Fibroblast of pulmonary artery (primary cell): Measurements from ENCODE around the gene TRIO.
A peak's percentile ranks its signal among the peaks of the same experiment; 100 is the strongest.

Source experiments
- DNase-seq: peaks from one replicate; pipeline ENCODE4 v3.0.0-alpha.2; 2010; ENCODE audit warnings: low read depth
- H3K4me3 ChIP-seq: replicated peaks from 2 replicates; pipeline ENCODE4 v1.5.1; 2011; ENCODE audit warnings: low read depth, mild to moderate bottlenecking, control low read depth, low read length, moderate library complexity
- TF ChIP-seq, protein P1 (sequence below): IDR thresholded peaks from 2 replicates; pipeline ENCODE4 v1.5.1; 2011; ENCODE audit warnings: mild to moderate bottlenecking, control low read depth, low read length, inconsistent platforms; ENCODE audit errors: missing control alignments

TRIO gene

DNA sequence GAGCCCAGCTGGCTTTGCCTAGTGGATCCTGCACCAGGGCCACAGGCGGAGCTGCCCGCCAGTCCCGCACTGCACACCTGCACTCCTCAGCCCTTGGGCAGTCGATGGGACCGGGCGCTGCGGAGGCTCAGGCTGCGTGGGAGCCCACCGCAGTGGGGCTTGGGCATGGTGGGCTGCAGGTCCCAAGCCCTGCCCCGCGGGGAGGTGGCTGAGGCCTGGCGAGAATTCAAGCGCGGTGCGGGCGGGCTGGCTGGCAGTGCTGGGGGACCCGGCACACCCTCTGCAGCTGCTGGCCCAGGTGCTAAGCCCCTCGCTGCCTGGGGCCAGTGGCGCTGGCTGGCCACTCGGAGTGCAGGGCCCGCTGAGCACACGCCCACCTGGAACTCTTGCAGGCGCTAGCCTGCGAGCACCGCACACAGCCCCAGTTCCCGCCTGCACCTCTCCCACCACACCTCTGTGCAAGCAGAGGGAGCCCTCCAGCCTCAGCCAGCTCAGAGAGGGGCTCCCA is 312.7 kb downstream of the TRIO start:
- H3K4me3 ChIP-seq = no peak overlapping the region
- DNase-seq = no peak
- TF ChIP-seq, protein P1, sequence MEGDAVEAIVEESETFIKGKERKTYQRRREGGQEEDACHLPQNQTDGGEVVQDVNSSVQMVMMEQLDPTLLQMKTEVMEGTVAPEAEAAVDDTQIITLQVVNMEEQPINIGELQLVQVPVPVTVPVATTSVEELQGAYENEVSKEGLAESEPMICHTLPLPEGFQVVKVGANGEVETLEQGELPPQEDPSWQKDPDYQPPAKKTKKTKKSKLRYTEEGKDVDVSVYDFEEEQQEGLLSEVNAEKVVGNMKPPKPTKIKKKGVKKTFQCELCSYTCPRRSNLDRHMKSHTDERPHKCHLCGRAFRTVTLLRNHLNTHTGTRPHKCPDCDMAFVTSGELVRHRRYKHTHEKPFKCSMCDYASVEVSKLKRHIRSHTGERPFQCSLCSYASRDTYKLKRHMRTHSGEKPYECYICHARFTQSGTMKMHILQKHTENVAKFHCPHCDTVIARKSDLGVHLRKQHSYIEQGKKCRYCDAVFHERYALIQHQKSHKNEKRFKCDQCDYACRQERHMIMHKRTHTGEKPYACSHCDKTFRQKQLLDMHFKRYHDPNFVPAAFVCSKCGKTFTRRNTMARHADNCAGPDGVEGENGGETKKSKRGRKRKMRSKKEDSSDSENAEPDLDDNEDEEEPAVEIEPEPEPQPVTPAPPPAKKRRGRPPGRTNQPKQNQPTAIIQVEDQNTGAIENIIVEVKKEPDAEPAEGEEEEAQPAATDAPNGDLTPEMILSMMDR = no peak

DNA sequence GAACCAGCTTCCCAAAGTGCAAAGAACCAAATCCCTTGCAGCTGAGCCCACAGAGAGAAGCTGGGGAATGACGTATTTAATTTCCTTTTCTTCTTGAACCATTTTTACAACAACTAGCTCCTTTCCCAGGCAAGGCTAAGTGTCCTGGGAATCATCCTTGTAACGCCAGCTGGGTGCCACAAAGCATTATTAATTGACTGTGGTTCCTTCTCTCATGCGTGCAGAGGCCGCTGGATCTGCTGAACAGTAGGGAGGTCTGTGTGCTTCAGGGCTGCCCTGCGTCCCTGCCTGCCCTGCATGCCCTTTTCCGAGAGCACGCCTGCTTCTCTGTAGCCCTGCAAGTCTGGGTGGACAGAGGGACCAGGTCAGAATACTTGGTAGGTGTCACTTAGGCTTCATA is 314.3 kb downstream of the TRIO start:
- TF ChIP-seq, protein P1 = no peak
- no peak overlapping the region for H3K4me3 ChIP-seq
- DNase-seq = no peak

- H3K4me3 ChIP-seq = no peak overlapping the region
- TF ChIP-seq, protein P1 = no peak
- no peak for DNase-seq
Observed at GRCh38 chr5:14458414-14458813, 315.3 kb downstream of the TRIO start.

DNA sequence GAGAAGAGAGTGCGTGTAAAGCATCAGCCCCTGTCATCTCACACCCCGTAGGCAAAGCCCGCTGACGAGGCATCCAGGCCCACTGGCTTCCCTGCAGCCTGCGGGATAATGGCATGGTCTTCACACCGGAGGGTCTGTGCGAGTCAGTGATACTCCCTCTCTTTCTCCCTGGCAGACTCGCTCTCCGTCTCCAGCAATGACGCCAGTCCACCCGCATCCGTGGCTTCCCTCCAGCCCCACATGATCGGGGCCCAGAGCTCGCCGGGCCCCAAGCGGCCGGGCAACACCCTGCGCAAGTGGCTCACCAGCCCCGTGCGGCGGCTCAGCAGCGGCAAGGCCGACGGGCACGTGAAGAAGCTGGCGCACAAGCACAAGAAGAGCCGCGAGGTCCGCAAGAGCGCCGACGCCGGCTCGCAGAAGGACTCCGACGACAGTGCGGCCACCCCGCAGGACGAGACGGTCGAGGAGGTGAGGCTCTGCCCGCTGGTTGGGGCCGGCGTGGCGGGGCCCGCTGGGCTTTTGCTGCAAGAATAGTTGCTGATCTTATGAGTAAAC is 317.8 kb downstream of the TRIO start:
- DNase-seq = no peak
- no peak overlapping the region for H3K4me3 ChIP-seq
- TF ChIP-seq, protein P1 = no peak

- H3K4me3 ChIP-seq = no peak overlapping the region
- TF ChIP-seq, protein P1 = no peak
- no peak for DNase-seq
Observed at GRCh38 chr5:14462681-14463080, 319.5 kb downstream of the TRIO start.

DNA sequence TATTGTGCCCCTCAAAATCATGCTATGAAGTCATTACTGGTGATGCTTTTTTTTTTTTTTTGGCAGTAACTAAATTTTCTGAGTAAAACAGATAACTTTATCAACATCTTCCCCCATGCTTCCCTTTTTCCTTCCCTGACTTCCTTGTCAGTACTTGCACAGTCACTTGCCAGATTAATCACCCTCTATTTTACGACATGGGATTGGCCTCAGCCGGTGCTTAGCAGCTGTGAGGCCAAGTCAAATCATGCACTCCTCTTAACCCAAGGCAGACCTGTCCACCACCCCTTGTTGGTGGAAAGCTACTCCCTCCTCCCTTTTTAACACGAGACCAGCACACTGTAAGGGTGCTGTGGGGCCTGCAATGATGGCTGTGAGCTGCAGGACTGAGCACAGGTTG is 320.5 kb downstream of the TRIO start:
- no peak overlapping the region for H3K4me3 ChIP-seq
- TF ChIP-seq, protein P1 = no peak
- peak; percentile 86 for DNase-seq

GRCh38 chr5:14464096-14464495 is 321.0 kb downstream of the TRIO start:
- no peak overlapping the region for H3K4me3 ChIP-seq
- TF ChIP-seq, protein P1 = no peak
- peak; percentile 55 for DNase-seq
